Measurements from ENCODE around the gene ST8SIA6.
"Not testable (repeated sequence)": the region's sequence is repeated elsewhere in the genome, so short reads cannot be mapped to it uniquely, and the experiment has no call there.

The ST8SIA6 gene, protein sequence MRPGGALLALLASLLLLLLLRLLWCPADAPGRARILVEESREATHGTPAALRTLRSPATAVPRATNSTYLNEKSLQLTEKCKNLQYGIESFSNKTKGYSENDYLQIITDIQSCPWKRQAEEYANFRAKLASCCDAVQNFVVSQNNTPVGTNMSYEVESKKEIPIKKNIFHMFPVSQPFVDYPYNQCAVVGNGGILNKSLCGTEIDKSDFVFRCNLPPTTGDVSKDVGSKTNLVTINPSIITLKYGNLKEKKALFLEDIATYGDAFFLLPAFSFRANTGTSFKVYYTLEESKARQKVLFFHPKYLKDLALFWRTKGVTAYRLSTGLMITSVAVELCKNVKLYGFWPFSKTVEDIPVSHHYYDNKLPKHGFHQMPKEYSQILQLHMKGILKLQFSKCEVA

DNA sequence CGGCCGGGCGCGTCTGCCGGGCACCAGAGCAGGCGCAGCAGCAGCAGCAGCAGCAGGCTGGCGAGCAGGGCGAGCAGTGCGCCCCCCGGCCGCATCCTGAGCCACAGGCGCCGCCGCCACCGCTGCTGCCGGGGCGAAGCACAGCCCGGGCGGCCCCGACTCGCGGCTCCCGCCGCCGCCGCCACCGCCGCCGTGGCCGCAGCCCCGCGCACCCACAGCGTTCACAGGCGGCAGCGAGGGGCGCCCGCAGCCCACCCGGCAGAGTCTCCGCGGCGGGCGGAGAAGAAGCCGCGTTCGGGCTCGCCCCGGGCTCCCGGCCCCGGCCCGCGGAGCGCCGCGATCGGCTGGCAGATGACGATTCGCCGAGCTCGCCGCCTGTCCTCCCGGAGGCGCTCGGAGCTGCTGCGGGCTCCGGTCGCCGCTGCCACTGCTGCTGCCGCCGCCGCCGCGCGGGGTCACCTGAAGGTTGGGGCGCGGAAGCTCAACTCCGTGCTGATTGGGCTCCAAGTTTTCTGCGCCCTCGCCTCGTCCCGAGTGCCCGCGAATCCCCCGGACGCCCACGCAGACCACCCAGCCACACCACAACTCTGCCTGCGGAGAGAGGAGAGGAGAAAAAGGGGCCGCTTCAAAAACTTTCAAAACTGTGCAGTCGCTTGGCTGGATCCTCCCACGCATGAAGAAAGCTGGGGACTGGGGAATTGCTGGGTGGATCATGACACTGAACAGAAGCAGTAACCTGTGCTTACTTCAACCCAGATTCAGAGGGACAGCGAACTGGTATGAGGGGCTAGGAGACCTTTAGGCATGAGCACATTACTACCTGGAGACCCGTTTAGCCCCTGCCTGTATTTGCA lies at the start of gene ST8SIA6:
ST8SIA6 (minus strand) TSS at position 435 of the 854 bp plus-strand sequence; CDS start at position 95, 340 bp downstream.
- peak; percentile 51 for DNase-seq (ENCODE audit: low read depth, low spot score)

DNA sequence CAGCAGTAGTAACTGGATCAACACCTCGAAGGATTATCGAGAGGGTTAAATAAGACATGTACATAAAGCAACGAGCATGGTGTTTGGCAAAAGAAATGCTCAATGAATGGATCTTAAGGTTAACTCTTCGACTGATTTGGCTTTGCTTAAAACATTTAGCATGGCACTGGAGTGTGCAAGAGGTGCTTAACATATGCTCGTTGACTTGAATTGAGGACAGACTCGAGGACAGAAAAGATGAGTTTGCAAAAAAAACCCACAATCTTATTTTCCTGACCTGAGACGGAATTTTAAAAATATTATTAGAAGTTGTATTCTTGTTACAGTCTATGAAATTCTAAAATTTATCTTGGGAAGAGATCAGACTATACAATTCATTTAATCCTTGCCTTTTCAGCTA lies 49.4 kb upstream of the ST8SIA6 start:
- no peak for DNase-seq (ENCODE audit: low read depth, low spot score)

GRCh38 chr10:17502814-17503213 lies 48.4 kb upstream of the ST8SIA6 start:
- no peak for DNase-seq (ENCODE audit: low read depth, low spot score)

- not testable (repeated sequence) for DNase-seq (ENCODE audit: low read depth, low spot score)
Measured at GRCh38 chr10:17499014-17499413, 44.6 kb upstream of the ST8SIA6 start.

DNA sequence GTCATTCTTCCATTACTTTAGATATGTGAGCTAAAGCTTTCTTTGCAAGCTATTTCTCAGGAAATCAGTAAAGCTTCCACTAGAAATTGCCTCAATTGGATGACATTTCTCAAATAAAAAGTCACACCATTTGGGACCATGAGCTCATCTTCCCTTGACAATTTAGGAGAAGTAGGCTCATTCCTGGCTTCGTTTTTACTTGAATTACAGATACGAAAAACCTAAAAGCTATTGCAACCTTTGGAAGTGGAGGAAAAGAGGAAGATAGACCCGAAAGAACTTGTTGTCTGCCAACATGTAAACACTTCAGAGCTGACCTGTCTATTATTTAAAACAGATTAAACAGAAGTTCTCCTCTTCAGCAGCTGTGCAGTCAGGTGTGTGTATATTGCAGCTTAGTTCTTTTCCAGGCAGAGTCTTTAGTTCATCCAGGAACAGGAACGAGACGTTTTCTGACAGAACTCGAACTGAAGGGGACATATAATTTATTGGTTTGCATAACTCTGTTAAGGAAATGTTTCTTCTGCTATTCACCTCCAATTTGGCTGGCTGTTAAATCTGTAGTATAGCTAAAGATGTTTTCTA lies 43.1 kb upstream of the ST8SIA6 start:
- no peak for DNase-seq (ENCODE audit: low read depth, low spot score)

DNA sequence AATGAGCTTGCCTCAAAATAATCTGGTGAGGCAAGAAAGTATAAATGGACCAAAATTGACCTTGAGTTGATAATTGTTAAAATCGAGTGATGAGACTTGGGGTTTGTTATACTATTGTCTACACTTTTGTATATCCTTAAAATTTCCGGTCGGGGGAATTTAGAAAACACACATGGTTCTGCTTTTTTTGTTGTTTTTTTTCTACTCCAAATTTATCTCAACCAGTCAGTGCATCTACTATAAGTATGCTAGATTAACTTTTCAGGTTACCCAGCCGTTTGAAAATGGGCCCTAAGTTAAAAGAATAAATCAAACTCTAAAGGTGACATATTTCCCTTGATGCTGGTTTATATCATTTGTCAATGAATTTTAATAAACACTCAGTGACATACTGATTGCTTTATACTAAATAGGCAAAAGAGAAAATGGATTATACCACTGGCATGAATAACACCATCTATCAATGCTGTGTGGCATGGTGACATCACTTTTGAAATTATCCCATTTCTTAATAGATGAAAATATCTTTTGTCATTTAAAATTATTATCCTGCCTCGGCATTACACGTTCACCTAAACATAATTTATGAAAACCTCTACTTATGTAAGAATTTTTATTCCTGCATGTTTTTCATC lies 40.3 kb upstream of the ST8SIA6 start:
- DNase-seq (ENCODE audit: low read depth, low spot score): no peak

- no peak for DNase-seq (ENCODE audit: low read depth, low spot score)
Measured at GRCh38 chr10:17488848-17489247, 34.5 kb upstream of the ST8SIA6 start.

GRCh38 chr10:17483079-17483478 lies 28.7 kb upstream of the ST8SIA6 start:
- no peak for DNase-seq (ENCODE audit: low read depth, low spot score)

DNA sequence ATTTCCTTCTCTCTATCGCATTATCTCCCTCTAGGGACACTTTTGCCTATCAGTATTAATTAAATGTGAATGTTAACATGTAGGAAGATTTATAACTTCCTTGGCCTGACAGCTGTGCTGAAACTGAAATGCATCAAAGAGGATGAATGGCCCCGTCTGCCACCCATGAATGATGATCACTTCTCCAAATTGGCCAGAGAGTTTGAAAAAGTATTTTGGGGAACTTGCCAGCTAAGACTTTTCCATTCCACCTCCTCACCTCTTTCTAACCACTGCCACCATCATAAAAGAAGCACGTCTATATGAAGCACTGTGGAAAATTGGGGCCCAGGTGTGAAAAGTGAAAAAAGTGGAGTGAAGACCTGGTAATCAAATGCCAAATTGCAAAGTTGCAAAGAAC lies 25.4 kb upstream of the ST8SIA6 start:
- no peak for DNase-seq (ENCODE audit: low read depth, low spot score)

DNA sequence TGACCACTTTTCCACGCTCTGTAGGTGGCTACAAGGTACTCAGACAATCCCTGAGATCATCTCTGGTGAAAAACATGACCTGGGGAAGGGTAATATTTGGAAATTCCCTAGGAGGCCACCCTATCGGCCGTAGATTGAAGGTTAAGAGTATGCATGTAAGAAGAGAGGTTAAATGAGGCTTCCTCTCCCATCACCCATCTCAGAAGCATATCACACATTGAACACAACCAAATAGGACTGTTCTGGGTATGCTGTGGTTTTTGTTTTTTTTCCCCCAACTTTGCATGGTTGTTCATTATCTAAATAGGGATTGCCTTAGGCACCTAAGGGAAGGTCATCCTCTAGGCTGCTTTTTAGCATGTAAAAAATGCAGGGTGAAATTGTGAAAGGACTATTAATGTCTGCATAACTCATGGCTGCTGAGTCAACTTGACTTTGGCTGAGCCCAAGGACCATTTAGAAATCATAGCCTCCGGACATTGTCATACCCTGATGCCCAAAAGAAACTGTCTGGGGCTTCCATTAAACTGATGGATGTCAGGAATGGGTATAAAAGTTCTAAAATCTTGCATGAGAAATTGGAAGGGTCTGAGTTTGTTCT lies 24.7 kb upstream of the ST8SIA6 start:
- DNase-seq (ENCODE audit: low read depth, low spot score): no peak

DNA sequence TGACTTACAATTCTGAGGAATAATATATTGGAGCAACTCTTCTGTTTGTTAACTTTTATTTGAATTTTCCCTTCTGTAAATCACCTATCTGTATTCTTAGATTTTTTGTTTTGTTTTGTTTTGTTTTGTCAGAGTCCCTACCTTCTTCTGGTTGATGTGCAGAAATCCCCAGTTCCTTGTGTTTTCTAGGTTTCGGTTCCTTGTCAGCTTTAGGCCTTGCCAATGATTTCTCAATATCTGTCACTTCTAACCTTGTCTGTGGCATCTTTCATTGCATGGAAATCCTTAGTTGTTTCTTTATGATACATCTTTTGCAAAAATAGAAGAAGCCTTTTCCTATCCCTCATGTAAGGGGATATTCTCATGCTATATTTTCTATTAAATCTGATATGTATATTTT lies 21.7 kb upstream of the ST8SIA6 start:
- DNase-seq (ENCODE audit: low read depth, low spot score): no peak

DNA sequence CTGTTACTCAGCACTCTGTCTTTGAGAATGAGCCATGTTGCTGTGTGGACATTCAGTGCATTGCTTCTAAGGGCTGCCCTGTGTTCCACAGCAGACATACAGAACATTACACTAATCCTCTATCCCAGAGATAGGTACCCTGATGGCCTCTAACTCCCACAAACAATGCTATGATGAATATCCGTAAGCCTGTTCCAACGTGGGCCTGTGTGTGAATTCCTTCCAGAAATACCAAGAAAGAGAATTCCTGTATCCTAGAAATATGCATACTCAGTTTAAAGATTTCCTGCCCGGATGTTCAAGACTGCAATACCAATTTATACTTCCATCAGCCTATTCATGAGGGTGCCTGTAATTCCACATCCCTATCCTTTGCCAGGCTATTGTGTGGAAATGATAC lies 21.3 kb upstream of the ST8SIA6 start:
- DNase-seq (ENCODE audit: low read depth, low spot score): no peak

DNA sequence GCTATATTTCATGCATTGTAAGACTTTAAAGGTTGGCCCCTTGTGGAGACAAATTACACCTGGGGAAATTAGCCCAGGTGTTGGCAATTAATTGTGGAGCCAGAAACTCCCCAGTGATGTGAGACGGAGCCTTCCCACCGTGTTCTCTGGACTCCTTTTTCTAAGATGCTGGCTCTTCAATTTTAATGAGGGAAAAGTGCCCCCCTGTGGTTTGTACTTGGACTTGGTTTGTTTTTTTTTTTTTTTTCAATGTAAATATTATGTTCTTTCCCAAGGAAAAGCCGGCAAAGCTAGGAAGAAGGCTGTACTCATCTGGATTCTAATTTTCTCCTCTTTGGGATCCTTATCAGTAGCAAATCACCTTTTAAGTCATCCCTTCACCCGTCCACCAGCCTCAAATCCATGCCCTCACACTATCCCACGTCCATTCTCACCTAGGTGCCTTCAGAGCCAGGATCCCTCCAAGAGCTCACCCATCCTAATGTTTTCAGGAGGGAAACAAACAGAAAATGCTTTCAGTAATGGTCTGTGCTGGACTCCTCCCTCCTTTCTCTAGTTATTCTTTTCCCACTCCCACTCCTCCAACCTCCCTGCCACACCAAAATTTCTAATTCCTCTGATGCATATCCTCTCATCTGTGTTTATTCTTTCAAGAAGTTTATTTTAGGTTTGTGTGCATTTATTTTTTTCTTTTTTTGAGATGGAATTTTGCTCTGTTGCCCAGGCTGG lies 20.4 kb upstream of the ST8SIA6 start:
- no peak for DNase-seq (ENCODE audit: low read depth, low spot score)

DNA sequence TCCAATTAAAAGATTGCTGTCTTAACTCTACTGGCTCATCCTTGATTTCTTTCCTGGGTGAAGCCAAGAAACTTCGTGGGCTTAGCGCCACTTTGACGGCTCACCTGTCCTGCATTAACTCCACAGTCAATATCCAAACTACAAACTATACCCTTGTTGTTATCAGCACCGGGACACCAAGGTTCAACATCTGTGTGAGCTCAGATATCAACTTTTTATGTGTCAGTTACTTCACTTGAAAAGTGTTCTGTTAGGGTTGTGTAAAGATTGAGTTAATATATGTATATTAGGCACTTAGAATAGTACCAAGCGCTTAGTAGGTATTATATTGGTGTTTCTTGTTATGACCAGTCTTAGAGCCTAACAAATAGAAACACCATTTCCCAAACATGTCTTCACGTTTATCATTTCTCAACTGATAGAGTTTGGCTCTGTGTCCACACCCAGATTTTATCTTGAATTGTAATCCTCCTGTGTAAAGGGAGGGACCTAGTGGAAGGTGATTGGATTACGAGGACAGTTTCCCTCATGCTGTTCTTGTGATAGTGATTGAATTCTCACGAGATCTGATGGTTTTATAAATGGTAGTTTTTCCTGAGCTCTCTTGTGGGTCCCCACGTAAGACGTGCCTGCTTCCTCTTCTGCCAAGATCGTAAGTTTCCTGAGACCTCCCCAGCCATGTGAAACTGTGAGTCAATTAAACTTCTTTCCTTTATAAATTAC lies 19.0 kb upstream of the ST8SIA6 start:
- DNase-seq (ENCODE audit: low read depth, low spot score): no peak

- DNase-seq (ENCODE audit: low read depth, low spot score): peak; percentile 8
Measured at GRCh38 chr10:17472481-17473227, 18.3 kb upstream of the ST8SIA6 start.

GRCh38 chr10:17470246-17470645 lies 15.9 kb upstream of the ST8SIA6 start:
- DNase-seq (ENCODE audit: low read depth, low spot score): no peak

- no peak for DNase-seq (ENCODE audit: low read depth, low spot score)
Measured at GRCh38 chr10:17465328-17466125, 11.1 kb upstream of the ST8SIA6 start.

- DNase-seq (ENCODE audit: low read depth, low spot score): no peak
Measured at GRCh38 chr10:17464545-17464944, 10.2 kb upstream of the ST8SIA6 start.

- no peak for DNase-seq (ENCODE audit: low read depth, low spot score)
Measured at GRCh38 chr10:17460756-17461155, 6.4 kb upstream of the ST8SIA6 start.

Data from ELF-1 (cell line).